Gastroesophageal sphincter (tissue), 3 donors: ENCODE results near the gene LIMK1.

Source experiments
- EP300 ChIP-seq: sonication (generic); formaldehyde crosslinking; IDR thresholded peaks from one replicate; pipeline ENCODE4 v1.6.1; 2017; ENCODE audit warnings: antibody characterized with exemption, mild to moderate bottlenecking
- POLR2A ChIP-seq, 2 donors: fragments of 450-650 bp; IDR thresholded peaks; one replicate each; pipeline ENCODE4 v1.6.1; 2017; ENCODE audit warnings: antibody characterized with exemption in 2 of 2, mild to moderate bottlenecking in 2 of 2, moderate library complexity in 1 of 2
- TF ChIP-seq, protein P1 (sequence below), 4 experiments: fragments of 200-600 bp in 2 of 4; fragments of 450-650 bp in 2 of 4; sonication (generic) in 1 of 4; IDR thresholded peaks; one replicate each; pipeline ENCODE4 v1.5.1; 2017 to 2019; ENCODE audit warnings: antibody characterized with exemption in 4 of 4, mild to moderate bottlenecking in 2 of 4, moderate library complexity in 2 of 4

DNA sequence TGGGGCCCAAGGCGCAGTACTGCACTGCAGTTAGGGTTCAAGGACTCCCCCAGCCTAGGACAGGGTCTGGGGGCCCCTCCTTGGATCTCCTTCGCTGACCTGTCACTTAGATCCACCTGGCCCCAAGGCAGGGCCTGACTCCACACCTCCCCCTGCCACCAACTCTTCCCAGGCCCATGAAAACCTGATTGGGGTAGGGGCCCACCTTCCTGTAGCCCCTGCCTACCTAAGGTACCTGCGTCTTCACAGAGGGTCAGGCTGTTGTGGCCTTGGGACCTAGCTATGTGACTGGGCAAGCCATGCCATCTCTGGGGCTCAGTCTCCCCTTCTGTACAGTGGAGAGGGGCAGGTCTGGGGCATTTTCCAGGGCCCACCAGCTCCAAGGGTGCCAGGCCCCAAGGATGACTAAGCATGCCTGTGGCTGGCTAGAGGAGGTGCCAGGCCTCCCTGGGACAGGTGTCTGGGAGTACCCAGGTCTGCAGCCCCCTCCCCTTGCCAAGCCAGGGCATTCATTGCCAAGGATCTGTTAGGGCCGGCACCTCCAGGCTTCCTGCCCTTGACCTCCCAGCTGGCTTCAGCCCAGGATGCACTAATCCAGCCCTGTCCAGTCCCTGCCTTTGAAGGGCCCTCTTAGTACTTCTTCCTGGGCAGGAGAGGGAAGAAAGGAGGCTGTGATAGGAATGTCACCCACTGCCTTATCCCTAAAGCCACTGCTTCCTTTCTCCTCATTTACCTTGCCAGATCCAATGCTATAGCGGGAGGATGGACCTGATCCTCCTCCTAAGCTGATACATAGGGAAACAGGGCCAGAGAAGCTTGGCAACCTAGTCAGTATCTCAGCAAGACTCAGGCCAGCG, 1.3 kb downstream of the LIMK1 start:
- TF ChIP-seq, protein P1, sequence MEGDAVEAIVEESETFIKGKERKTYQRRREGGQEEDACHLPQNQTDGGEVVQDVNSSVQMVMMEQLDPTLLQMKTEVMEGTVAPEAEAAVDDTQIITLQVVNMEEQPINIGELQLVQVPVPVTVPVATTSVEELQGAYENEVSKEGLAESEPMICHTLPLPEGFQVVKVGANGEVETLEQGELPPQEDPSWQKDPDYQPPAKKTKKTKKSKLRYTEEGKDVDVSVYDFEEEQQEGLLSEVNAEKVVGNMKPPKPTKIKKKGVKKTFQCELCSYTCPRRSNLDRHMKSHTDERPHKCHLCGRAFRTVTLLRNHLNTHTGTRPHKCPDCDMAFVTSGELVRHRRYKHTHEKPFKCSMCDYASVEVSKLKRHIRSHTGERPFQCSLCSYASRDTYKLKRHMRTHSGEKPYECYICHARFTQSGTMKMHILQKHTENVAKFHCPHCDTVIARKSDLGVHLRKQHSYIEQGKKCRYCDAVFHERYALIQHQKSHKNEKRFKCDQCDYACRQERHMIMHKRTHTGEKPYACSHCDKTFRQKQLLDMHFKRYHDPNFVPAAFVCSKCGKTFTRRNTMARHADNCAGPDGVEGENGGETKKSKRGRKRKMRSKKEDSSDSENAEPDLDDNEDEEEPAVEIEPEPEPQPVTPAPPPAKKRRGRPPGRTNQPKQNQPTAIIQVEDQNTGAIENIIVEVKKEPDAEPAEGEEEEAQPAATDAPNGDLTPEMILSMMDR (IDR thresholded peaks at IDR 0.05): no peak
- TF ChIP-seq POLR2A (IDR thresholded peaks at IDR 0.05) (no peak), EP300 (no peak)
